22Rv1 (cell line): ENCODE measurements around the gene SKOR1.

ENCODE experiments used
- H3K27ac ChIP-seq: fragments of 450-650 bp; 2 replicates; pipeline ENCODE4 v1.5.1; 2017
- CTCF ChIP-seq: fragments of 450-650 bp; IDR thresholded peaks from 2 replicates; pipeline ENCODE4 v1.5.1; 2017; ENCODE audit warnings: mild to moderate bottlenecking
- ZFX ChIP-seq: fragments of 450-650 bp; IDR thresholded peaks from 2 replicates; pipeline ENCODE4 v1.6.1; 2017; ENCODE audit warnings: antibody characterized with exemption, borderline replicate concordance

SKOR1 gene

GRCh38 chr15:67796196-67797127, 28.8 kb upstream of the SKOR1 start:
- no peak for TF ChIP-seq CTCF
- TF ChIP-seq ZFX, result no peak
- no peak overlapping the region for H3K27ac ChIP-seq

- no peak overlapping the region for H3K27ac ChIP-seq
- no peak for TF ChIP-seq CTCF
These were observed 25.5 kb upstream of the SKOR1 start for GRCh38 chr15:67799801-67800205.

GRCh38 chr15:67801142-67801541, 24.2 kb upstream of the SKOR1 start:
- no peak overlapping the region for H3K27ac ChIP-seq
- TF ChIP-seq CTCF (no peak), ZFX (no peak)

- no peak for TF ChIP-seq CTCF
- no peak for TF ChIP-seq ZFX
- no peak overlapping the region for H3K27ac ChIP-seq
These were observed 23.1 kb upstream of the SKOR1 start for GRCh38 chr15:67801926-67802914.

- TF ChIP-seq CTCF (no peak), ZFX (no peak)
- no peak overlapping the region for H3K27ac ChIP-seq
These were observed 22.0 kb upstream of the SKOR1 start for GRCh38 chr15:67803299-67803698.

GRCh38 chr15:67803996-67804843, 21.1 kb upstream of the SKOR1 start:
- no peak overlapping the region for H3K27ac ChIP-seq
- TF ChIP-seq ZFX (no peak), CTCF (no peak)
